Measurements from ENCODE around the gene TUSC2. TPM values are rescaled to one million over a fixed set of nuclear protein-coding genes. Genes with fewer than 3 reads are reported as not detected.

The TUSC2 gene
- total and polyA plus RNA-seq, 2 of the 13 experiments (the other 11 are each of a cell fraction or from before 2014, with no cell fraction given) = 36.7 to 39.1 TPM

GRCh38 chr3:50303013-50303815 is 24.8 kb downstream of the TUSC2 start, which contains the start of gene HYAL1 (continued):
- no peak for TF ChIP-seq CEBPZ (IDR thresholded peaks at IDR 0.05; ENCODE audit: low read length)
- no peak for TF ChIP-seq ZNF646 (CRISPR knock-in tag; IDR thresholded peaks at IDR 0.05)
- TF ChIP-seq ZNF674 (CRISPR knock-in tag; IDR thresholded peaks at IDR 0.05; ENCODE audit: low read depth) = no peak
- TF ChIP-seq NCOR1 (IDR thresholded peaks at IDR 0.05; ENCODE audit: borderline replicate concordance, low read length) = no peak; the same call in 1 of the 2 replicates
- TF ChIP-seq TMF1 (CRISPR knock-in tag; IDR thresholded peaks at IDR 0.05; ENCODE audit: low read depth) = peak; percentile 63; the same call in 1 of the 2 replicates
- TF ChIP-seq ZFP36L2 (CRISPR knock-in tag; IDR thresholded peaks at IDR 0.05) = no peak
- peak; percentile 72; the same call in 1 of the 2 replicates for TF ChIP-seq ZNF230 (CRISPR knock-in tag; IDR thresholded peaks at IDR 0.05)
- peak; percentile 91 for TF ChIP-seq ZNF687 (CRISPR knock-in tag; IDR thresholded peaks at IDR 0.05)
- TF ChIP-seq ZSCAN30 (CRISPR knock-in tag; IDR thresholded peaks at IDR 0.05) = peak; percentile 89; the same call in 1 of the 2 replicates
- no peak for TF ChIP-seq MAFK (conservative IDR thresholded peaks at IDR 0.05 in 1 of 2, IDR thresholded peaks at IDR 0.05 in 1 of 2; ENCODE audit: low read length in 2 of 2)
- TF ChIP-seq ZNF503 (CRISPR knock-in tag; IDR thresholded peaks at IDR 0.05) = peak; percentile 49
- no peak for TF ChIP-seq ZNF557 (CRISPR knock-in tag; IDR thresholded peaks at IDR 0.05)

Data from HepG2 (cell line).